Activated naive CD4-positive, alpha-beta T cell treated with anti-CD3 and anti-CD28 coated beads, Interleukin-2, amount 50 U/mL, for 24 hours (primary cell): ENCODE measurements around the gene PPM1D.
"Not testable (repeated sequence)": the region's sequence is repeated elsewhere in the genome, so short reads cannot be mapped to it uniquely, and the experiment has no call there.

ENCODE experiments used
- H3K27ac Mint-ChIP-seq: one replicate; pipeline ENCODE4 v1.8.0; 2021; ENCODE audit warnings: mild to moderate bottlenecking, mixed read lengths
- H3K27me3 Mint-ChIP-seq: one replicate; pipeline ENCODE4 v1.8.0; 2021; ENCODE audit warnings: mixed read lengths
- H3K36me3 Mint-ChIP-seq: one replicate; pipeline ENCODE4 v1.8.0; 2021; ENCODE audit warnings: mixed read lengths
- H3K4me1 Mint-ChIP-seq: one replicate; pipeline ENCODE4 v1.8.0; 2021; ENCODE audit warnings: mixed read lengths
- H3K4me3 Mint-ChIP-seq: one replicate; pipeline ENCODE4 v1.8.0; 2021; ENCODE audit warnings: mild to moderate bottlenecking, mixed read lengths
- H3K9me3 Mint-ChIP-seq: one replicate; pipeline ENCODE4 v1.8.0; 2021; ENCODE audit warnings: mixed read lengths

Gene PPM1D

GRCh38 chr17:60665602-60666001, 65.6 kb downstream of the PPM1D start:
- no peaks in the 10 kb centered on the region for H3K4me1 Mint-ChIP-seq
- no peaks in the 10 kb centered on the region for H3K9me3 Mint-ChIP-seq
- H3K27me3 Mint-ChIP-seq: no peaks in the 10 kb centered on the region
- no peak overlapping the region for H3K4me3 Mint-ChIP-seq
- peaks cover 5% of the 10 kb centered on the region for H3K36me3 Mint-ChIP-seq
- H3K27ac Mint-ChIP-seq: no peak overlapping the region

- H3K27me3 Mint-ChIP-seq, H3K9me3 Mint-ChIP-seq, H3K36me3 Mint-ChIP-seq, H3K4me3 Mint-ChIP-seq, H3K27ac Mint-ChIP-seq, H3K4me1 Mint-ChIP-seq: not testable (repeated sequence)
Measured at GRCh38 chr17:60668741-60669140, 68.7 kb downstream of the PPM1D start.

GRCh38 chr17:60671482-60671881, 71.5 kb downstream of the PPM1D start:
- H3K27me3 Mint-ChIP-seq: no peaks in the 10 kb centered on the region
- no peaks in the 10 kb centered on the region for H3K9me3 Mint-ChIP-seq
- no peaks in the 10 kb centered on the region for H3K36me3 Mint-ChIP-seq
- H3K4me3 Mint-ChIP-seq: no peak overlapping the region
- no peak overlapping the region for H3K27ac Mint-ChIP-seq
- no peaks in the 10 kb centered on the region for H3K4me1 Mint-ChIP-seq

GRCh38 chr17:60674637-60675036, 74.6 kb downstream of the PPM1D start:
- not testable (repeated sequence) for H3K9me3 Mint-ChIP-seq, H3K27ac Mint-ChIP-seq, H3K36me3 Mint-ChIP-seq, H3K27me3 Mint-ChIP-seq, H3K4me3 Mint-ChIP-seq
- peaks cover 25% of the 10 kb centered on the region for H3K4me1 Mint-ChIP-seq

GRCh38 chr17:60675997-60676396, 76.0 kb downstream of the PPM1D start:
- H3K4me1 Mint-ChIP-seq: peaks cover 25% of the 10 kb centered on the region
- H3K9me3 Mint-ChIP-seq: no peaks in the 10 kb centered on the region
- no peaks in the 10 kb centered on the region for H3K36me3 Mint-ChIP-seq
- no peaks in the 10 kb centered on the region for H3K27me3 Mint-ChIP-seq
- peak overlapping the region; percentile 60 for H3K4me3 Mint-ChIP-seq
- no peak overlapping the region for H3K27ac Mint-ChIP-seq

- no peaks in the 10 kb centered on the region for H3K9me3 Mint-ChIP-seq
- H3K36me3 Mint-ChIP-seq: no peaks in the 10 kb centered on the region
- H3K27ac Mint-ChIP-seq: peak overlapping the region; percentile 89
- no peaks in the 10 kb centered on the region for H3K27me3 Mint-ChIP-seq
- H3K4me1 Mint-ChIP-seq: peaks cover 25% of the 10 kb centered on the region
- peak overlapping the region; percentile 95 for H3K4me3 Mint-ChIP-seq
Measured at GRCh38 chr17:60676758-60677307, 76.8 kb downstream of the PPM1D start.

GRCh38 chr17:60677308-60678117, 77.5 kb downstream of the PPM1D start, which contains the start of gene BCAS3:
BCAS3 (plus strand) TSS chr17:60677851.
- Mint-ChIP-seq H3K9me3 (no peaks in the 10 kb centered on the region), H3K27ac (peak within 1 kb of the TSS; percentile 89), H3K4me1 (peaks cover 25% of the 10 kb centered on the region), H3K36me3 (no peaks in the 10 kb centered on the region), H3K27me3 (no peaks in the 10 kb centered on the region), H3K4me3 (peak within 1 kb of the TSS; percentile 95)

GRCh38 chr17:60678118-60678444, 78.1 kb downstream of the PPM1D start:
- H3K9me3 Mint-ChIP-seq: no peaks in the 10 kb centered on the region
- H3K4me3 Mint-ChIP-seq: peak overlapping the region; percentile 95
- H3K27ac Mint-ChIP-seq: peak overlapping the region; percentile 89
- no peaks in the 10 kb centered on the region for H3K27me3 Mint-ChIP-seq
- no peaks in the 10 kb centered on the region for H3K36me3 Mint-ChIP-seq
- peaks cover 25% of the 10 kb centered on the region for H3K4me1 Mint-ChIP-seq

GRCh38 chr17:60679287-60679686, 79.3 kb downstream of the PPM1D start:
- peaks cover 25% of the 10 kb centered on the region for H3K4me1 Mint-ChIP-seq
- H3K4me3 Mint-ChIP-seq: peak overlapping the region; percentile 73
- no peak overlapping the region for H3K27ac Mint-ChIP-seq
- no peaks in the 10 kb centered on the region for H3K27me3 Mint-ChIP-seq
- H3K9me3 Mint-ChIP-seq: no peaks in the 10 kb centered on the region
- H3K36me3 Mint-ChIP-seq: no peaks in the 10 kb centered on the region

- no peaks in the 10 kb centered on the region for H3K27me3 Mint-ChIP-seq
- peaks cover 25% of the 10 kb centered on the region for H3K4me1 Mint-ChIP-seq
- H3K9me3 Mint-ChIP-seq: no peaks in the 10 kb centered on the region
- H3K36me3 Mint-ChIP-seq: peaks cover 8% of the 10 kb centered on the region
- H3K27ac Mint-ChIP-seq: no peak overlapping the region
- no peak overlapping the region for H3K4me3 Mint-ChIP-seq
Measured at GRCh38 chr17:60680754-60681153, 80.8 kb downstream of the PPM1D start.

- Mint-ChIP-seq H3K27ac (no peak overlapping the region), H3K9me3 (no peaks in the 10 kb centered on the region), H3K27me3 (no peaks in the 10 kb centered on the region), H3K36me3 (peaks cover 8% of the 10 kb centered on the region), H3K4me3 (no peak overlapping the region), H3K4me1 (no peaks in the 10 kb centered on the region)
Measured at GRCh38 chr17:60685437-60685836, 85.4 kb downstream of the PPM1D start.

- Mint-ChIP-seq H3K4me3 (no peak overlapping the region), H3K27me3 (no peaks in the 10 kb centered on the region), H3K4me1 (no peaks in the 10 kb centered on the region), H3K36me3 (peaks cover 21% of the 10 kb centered on the region), H3K9me3 (no peaks in the 10 kb centered on the region), H3K27ac (no peak overlapping the region)
Measured at GRCh38 chr17:60695960-60696359, 96.0 kb downstream of the PPM1D start.

- Mint-ChIP-seq H3K9me3 (no peaks in the 10 kb centered on the region), H3K27ac (no peak overlapping the region), H3K4me1 (no peaks in the 10 kb centered on the region), H3K36me3 (peaks cover 18% of the 10 kb centered on the region), H3K27me3 (no peaks in the 10 kb centered on the region), H3K4me3 (no peak overlapping the region)
Measured at GRCh38 chr17:60699090-60699489, 99.1 kb downstream of the PPM1D start.

- no peaks in the 10 kb centered on the region for H3K4me1 Mint-ChIP-seq
- no peak overlapping the region for H3K4me3 Mint-ChIP-seq
- H3K36me3 Mint-ChIP-seq: peaks cover 15% of the 10 kb centered on the region
- no peaks in the 10 kb centered on the region for H3K27me3 Mint-ChIP-seq
- no peaks in the 10 kb centered on the region for H3K9me3 Mint-ChIP-seq
- no peak overlapping the region for H3K27ac Mint-ChIP-seq
Measured at GRCh38 chr17:60704170-60704569, 104.2 kb downstream of the PPM1D start.

- Mint-ChIP-seq H3K27me3 (no peaks in the 10 kb centered on the region), H3K36me3 (peaks cover 13% of the 10 kb centered on the region), H3K4me3 (no peak overlapping the region), H3K9me3 (no peaks in the 10 kb centered on the region), H3K27ac (no peak overlapping the region), H3K4me1 (no peaks in the 10 kb centered on the region)
Measured at GRCh38 chr17:60712675-60713074, 112.7 kb downstream of the PPM1D start.

GRCh38 chr17:60713608-60714007, 113.6 kb downstream of the PPM1D start:
- H3K36me3 Mint-ChIP-seq: peaks cover 13% of the 10 kb centered on the region

More at GRCh38 chr17:60713608-60714007, 113.6 kb downstream of the PPM1D start:
- Mint-ChIP-seq H3K9me3 (no peaks in the 10 kb centered on the region), H3K27me3 (no peaks in the 10 kb centered on the region), H3K4me1 (no peaks in the 10 kb centered on the region), H3K27ac (no peak overlapping the region), H3K4me3 (no peak overlapping the region)
